Adrenal gland (tissue), 12 donors: ENCODE data around the gene PRRG1. TPM values are rescaled to one million over a fixed set of nuclear protein-coding genes. Genes with fewer than 3 reads are reported as not detected.

Experiments used
- DNase-seq, 7 donors: peaks; one replicate each; pipeline ENCODE4 v3.0.0-alpha.2; 2019 to 2020
- H3K27ac ChIP-seq, 5 donors: fragments of 200-600 bp; sonication (generic) in 4 of 5; 1 replicate in 3 of 5; 2 replicates in 2 of 5; pipeline versions ENCODE4 v1.5.1 to v1.8.0; 2016 to 2020; ENCODE audit warnings: mild to moderate bottlenecking in 1 of 5
- H3K27me3 ChIP-seq: fragments of 200-600 bp; 2 replicates; pipeline ENCODE4 v1.8.0; 2021
- H3K36me3 ChIP-seq, 2 donors: fragments of 200-600 bp; replicated peaks in 1 of 2; 1 replicate in 1 of 2; 2 replicates in 1 of 2; pipeline versions ENCODE4 v1.5.1 to v1.8.0; 2018 to 2022
- H3K4me1 ChIP-seq, 2 donors: fragments of 200-600 bp; replicated peaks in 1 of 2; 1 replicate in 1 of 2; 2 replicates in 1 of 2; pipeline versions ENCODE4 v1.5.1 to v1.8.0; 2018 to 2021
- H3K4me3 ChIP-seq, 4 donors: fragments of 200-600 bp; sonication (generic) in 3 of 4; one replicate each; pipeline ENCODE4 v1.5.1; 2016 to 2018
- H3K9me3 ChIP-seq, 3 donors: fragments of 200-600 bp; sonication (generic) in 1 of 3; replicated peaks in 1 of 3; 1 replicate in 2 of 3; 2 replicates in 1 of 3; pipeline versions ENCODE4 v1.5.1 to v1.8.0; 2016 to 2021
- CTCF ChIP-seq, 6 experiments: fragments of 450-650 bp in 4 of 6; fragments of 200-600 bp in 2 of 6; sonication (generic) in 1 of 6; IDR thresholded peaks; 1 replicate in 5 of 6; 2 replicates in 1 of 6; pipeline versions ENCODE4 v1.5.1 to v1.8.0; 2016 to 2021; ENCODE audit warnings: antibody characterized with exemption in 6 of 6, mild to moderate bottlenecking in 2 of 6, moderate library complexity in 1 of 6
- POLR2A ChIP-seq, 2 donors: fragments of 450-650 bp; IDR thresholded peaks; one replicate each; pipeline ENCODE4 v1.6.1; 2017; ENCODE audit warnings: antibody characterized with exemption in 2 of 2, mild to moderate bottlenecking in 2 of 2, moderate library complexity in 1 of 2
- WGBS, 4 donors: extraction: QIAGEN DNeasy Blood & Tissue Kit in 2 of 4; methylation state at CpG; one replicate each; pipeline versions ENCODE4 v1.1.5 to v1.1.7; 2013 to 2017; 5-methylcytosine and 5-hydroxymethylcytosine counted together
- intact Hi-C, 2 donors: fragments of 100-400 bp; cut with DNase I; formaldehyde crosslinking; loops; one replicate each; pipeline versions ENCODE4 v1.14.1 to v1.15.0; 2022 to 2023
- polyA plus RNA-seq, 3 donors: library from polyadenylated mRNA; stranded (reverse); fragments of 200-250 nt in 2 of 3; fragments of 350-450 nt in 1 of 3; fragmentation: Illumina TruSeq in 1 of 3; extraction: RNeasy Lipid Tissue Mini Kit (QIAGEN cat#74804) in 1 of 3; gene quantifications; one replicate each; pipeline ENCODE4 v1.2.3, GENCODE V29; 2013 to 2014
- total RNA-seq, 9 donors: library from RNA; depleted of rRNA in 4 of 9; stranded (reverse); fragments of >200 nt in 4 of 9; fragments of 120-200 nt in 1 of 9; fragmentation: NEBNext Ultra II Directional in 1 of 9; extraction: Animal tissue kit (Norgen Biotek cat#: 25700) in 1 of 9; gene quantifications; one replicate each; pipeline versions ENCODE4 v1.1.0 to v1.2.4, GENCODE V29; 2013 to 2023
- donor health status: healthy with polysubstance abuse.
- donor health status: Bipolar disorder and iron deficiency.
- donor health status: DM: yes; HTN: yes; CAD: no.
- donor health status: DM: no; HTN: no; CAD: no.
- donor health status: DM: no; HTN: no; CAD: no.
- donor health status: DM: yes; HTN: yes; CAD: no.

PRRG1 gene
- total and polyA plus RNA-seq, 12 donors: 2.4 to 23.8 (median 10.1) TPM

- intact Hi-C loops: no loop called here
- whole genome bisulfite sequencing, 4 donors: 16 to 52% (median 44%) methylated on average over 2 of the region's 2 CpGs
- no peaks in the 10 kb centered on the region for H3K9me3 ChIP-seq
Observed at GRCh38 chrX:37332055-37332454, 17.1 kb upstream of the PRRG1 start.

GRCh38 chrX:37332987-37333658 is 16.0 kb upstream of the PRRG1 start:
- TF ChIP-seq CTCF (IDR thresholded peaks at IDR 0.05): no peak
- no peak for TF ChIP-seq POLR2A (IDR thresholded peaks at IDR 0.05)
- Histone ChIP-seq H3K27me3 (peaks cover 8% of the 10 kb centered on the region), H3K4me1 (no peaks in the 10 kb centered on the region), H3K4me3 (no peak overlapping the region), H3K36me3 (no peaks in the 10 kb centered on the region), H3K27ac (no peak overlapping the region), H3K9me3 (no peaks in the 10 kb centered on the region)
- intact Hi-C loops: no loop called here
- DNase-seq: no peak
- 63 to 78% (median 72%) methylated on average over 8 of the region's 8 CpGs for WGBS, 4 donors

More at GRCh38 chrX:37332055-37332454, 17.1 kb upstream of the PRRG1 start:
- no peaks in the 10 kb centered on the region for H3K36me3 ChIP-seq
- H3K4me3 ChIP-seq: no peak overlapping the region
- no peaks in the 10 kb centered on the region for H3K4me1 ChIP-seq
- DNase-seq: no peak
- H3K27ac ChIP-seq: no peak overlapping the region
- peaks cover 6% of the 10 kb centered on the region for H3K27me3 ChIP-seq
- TF ChIP-seq POLR2A (IDR thresholded peaks at IDR 0.05) (no peak), CTCF (IDR thresholded peaks at IDR 0.05) (no peak)

GRCh38 chrX:37347420-37347819 is 1.7 kb upstream of the PRRG1 start:
- Histone ChIP-seq H3K4me3 (no peak overlapping the region), H3K36me3 (no peaks in the 10 kb centered on the region), H3K27ac (no peak overlapping the region), H3K4me1 (no peaks in the 10 kb centered on the region), H3K27me3 (peaks cover 9% of the 10 kb centered on the region), H3K9me3 (no peaks in the 10 kb centered on the region)
- 54 to 88% (median 79%) methylated on average over 1 of the region's 1 CpG; no CpG with 5 or more reads in 1 of the 4 donors for WGBS, 4 donors
- no peak for DNase-seq
- intact Hi-C loops: no loop called here
- no peak for TF ChIP-seq POLR2A (IDR thresholded peaks at IDR 0.05)
- no peak for TF ChIP-seq CTCF (IDR thresholded peaks at IDR 0.05)

GRCh38 chrX:37348231-37348970 is 763 bp upstream of the PRRG1 start:
- H3K9me3 ChIP-seq: no peaks in the 10 kb centered on the region
- H3K27ac ChIP-seq: peak overlapping the region in 3 of 5 donors; percentile 44 to 89 (median 45)
- H3K4me1 ChIP-seq: no peaks in the 10 kb centered on the region
- DNase-seq: no peak
- H3K4me3 ChIP-seq: peak overlapping the region in 2 of 4 donors; percentile 18 to 73
- TF ChIP-seq CTCF (IDR thresholded peaks at IDR 0.05) (no peak), POLR2A (IDR thresholded peaks at IDR 0.05) (no peak)
- intact Hi-C loops: no loop called here
- WGBS, 4 donors: 34 to 40% (median 39%) methylated on average over 11 of the region's 11 CpGs
- no peaks in the 10 kb centered on the region for H3K36me3 ChIP-seq
- peaks cover 9% of the 10 kb centered on the region for H3K27me3 ChIP-seq
